BE2C (cell line): Measurements from ENCODE around the gene PCDHGA6.
"Not testable (repeated sequence)": the region's sequence is repeated elsewhere in the genome, so short reads cannot be mapped to it uniquely, and the experiment has no call there.

ENCODE experiments used
- DNase-seq: peaks from one replicate; pipeline ENCODE4 v3.0.0-alpha.2; 2020
- H3K27me3 ChIP-seq: fragments of 250-450 bp; sonication (Bioruptor Pico); 2 replicates; pipeline ENCODE4 v1.5.1; 2020; ENCODE audit warnings: mild to moderate bottlenecking
- H3K36me3 ChIP-seq: fragments of 250-450 bp; sonication (Bioruptor Pico); 2 replicates; pipeline ENCODE4 v1.5.1; 2020; ENCODE audit warnings: mild to moderate bottlenecking
- H3K4me1 ChIP-seq: fragments of 250-450 bp; sonication (Bioruptor Pico); 2 replicates; pipeline ENCODE4 v1.5.1; 2020
- H3K4me3 ChIP-seq: 2 replicates; pipeline ENCODE4 v1.5.1; 2011; ENCODE audit warnings: low read depth, low read length
- H3K9me3 ChIP-seq: fragments of 250-450 bp; sonication (Bioruptor Pico); 2 replicates; pipeline ENCODE4 v1.5.1; 2020
- CTCF ChIP-seq: IDR thresholded peaks from 2 replicates; pipeline ENCODE4 v1.5.1; 2012; ENCODE audit warnings: mild to moderate bottlenecking, low read depth, low read length

PCDHGA6 gene

GRCh38 chr5:141342773-141343172 lies 30.9 kb upstream of the PCDHGA6 start:
- TF ChIP-seq CTCF = no peak
- Histone ChIP-seq H3K4me1 (no peaks in the 10 kb centered on the region; the same call in 1 of the 2 replicates), H3K36me3 (peaks cover 3% of the 10 kb centered on the region; the same call in 1 of the 2 replicates), H3K4me3 (no peak overlapping the region), H3K9me3 (peaks cover 4% of the 10 kb centered on the region), H3K27me3 (no peaks in the 10 kb centered on the region)
- DNase-seq = no peak

- DNase-seq = peak; percentile 41
- TF ChIP-seq CTCF = peak; percentile 68
- Histone ChIP-seq H3K9me3 (peaks cover 4% of the 10 kb centered on the region), H3K4me1 (no peaks in the 10 kb centered on the region; the same call in 1 of the 2 replicates), H3K36me3 (peaks cover 3% of the 10 kb centered on the region; the same call in 1 of the 2 replicates), H3K27me3 (no peaks in the 10 kb centered on the region), H3K4me3 (no peak within 1 kb of the TSS)
These were observed 30.3 kb upstream of the PCDHGA6 start, which contains the start of gene PCDHGA3 for GRCh38 chr5:141343242-141343952. Gene PCDHGA3, plus strand, starts transcription at chr5:141343829. Its CDS starts 205 bp downstream, at chr5:141344034.

- H3K9me3 ChIP-seq = peaks cover 4% of the 10 kb centered on the region
- no peaks in the 10 kb centered on the region; the same call in 1 of the 2 replicates for H3K4me1 ChIP-seq
- TF ChIP-seq CTCF = no peak
- no peak overlapping the region for H3K4me3 ChIP-seq
- DNase-seq = no peak
- no peaks in the 10 kb centered on the region for H3K27me3 ChIP-seq
- H3K36me3 ChIP-seq = peaks cover 3% of the 10 kb centered on the region; the same call in 1 of the 2 replicates
These were observed 29.7 kb upstream of the PCDHGA6 start for GRCh38 chr5:141343953-141344463.

- Histone ChIP-seq H3K36me3 (peaks cover 3% of the 10 kb centered on the region; the same call in 1 of the 2 replicates), H3K4me1 (no peaks in the 10 kb centered on the region; the same call in 1 of the 2 replicates), H3K9me3 (peaks cover 4% of the 10 kb centered on the region), H3K4me3 (no peak overlapping the region), H3K27me3 (no peaks in the 10 kb centered on the region)
- no peak for TF ChIP-seq CTCF
- no peak for DNase-seq
These were observed 28.4 kb upstream of the PCDHGA6 start for GRCh38 chr5:141345327-141345726.

GRCh38 chr5:141346017-141346416 lies 27.7 kb upstream of the PCDHGA6 start:
- not testable (repeated sequence) for H3K36me3 ChIP-seq, H3K4me1 ChIP-seq, H3K27me3 ChIP-seq, H3K9me3 ChIP-seq, DNase-seq, H3K4me3 ChIP-seq

GRCh38 chr5:141349917-141350619 lies 23.6 kb upstream of the PCDHGA6 start, which contains the start of gene PCDHGB1:
Gene PCDHGB1, plus strand, starts transcription at chr5:141350099. Its CDS starts 162 bp downstream, at chr5:141350261.
- Histone ChIP-seq H3K9me3 (peaks cover 2% of the 10 kb centered on the region), H3K27me3 (no peaks in the 10 kb centered on the region)
- TF ChIP-seq CTCF = peak; percentile 73

More at GRCh38 chr5:141349917-141350619, 23.6 kb upstream of the PCDHGA6 start, which contains the start of gene PCDHGB1:
- DNase-seq = peak; percentile 82
- Histone ChIP-seq H3K36me3 (peaks cover 17% of the 10 kb centered on the region), H3K4me3 (peak within 1 kb of the TSS; percentile 75), H3K4me1 (no peaks in the 10 kb centered on the region)
